Measurements from ENCODE around the gene PRKN.

- TF ChIP-seq ZNF423 (tag by site-specific recombination; IDR thresholded peaks at IDR 0.05) (no peak), ZBTB11 (tag by site-specific recombination; conservative IDR thresholded peaks at IDR 0.05; ENCODE audit: low read depth) (no peak), ZNF707 (tag by site-specific recombination; IDR thresholded peaks at IDR 0.05) (no peak), BCL11B (tag by site-specific recombination; IDR thresholded peaks at IDR 0.05; ENCODE audit: low read depth) (no peak), ZNF518A (tag by site-specific recombination; conservative IDR thresholded peaks at IDR 0.05; ENCODE audit: low read depth) (no peak), ZNF24 (tag by site-specific recombination; IDR thresholded peaks at IDR 0.05) (no peak), CTCF (tag by site-specific recombination; IDR thresholded peaks at IDR 0.05) (no peak), ZNF558 (tag by site-specific recombination; IDR thresholded peaks at IDR 0.05) (no peak), ZNF26 (tag by site-specific recombination; IDR thresholded peaks at IDR 0.05) (no peak), SP3 (tag by site-specific recombination; IDR thresholded peaks at IDR 0.05) (no peak), ZXDB (tag by site-specific recombination; IDR thresholded peaks at IDR 0.05) (no peak), ZNF549 (tag by site-specific recombination; IDR thresholded peaks at IDR 0.05) (no peak)
Observed at GRCh38 chr6:161507375-161507774, 1220.2 kb downstream of the PRKN start.
